ENCODE results near the gene NOD1.

The NOD1 gene

DNA sequence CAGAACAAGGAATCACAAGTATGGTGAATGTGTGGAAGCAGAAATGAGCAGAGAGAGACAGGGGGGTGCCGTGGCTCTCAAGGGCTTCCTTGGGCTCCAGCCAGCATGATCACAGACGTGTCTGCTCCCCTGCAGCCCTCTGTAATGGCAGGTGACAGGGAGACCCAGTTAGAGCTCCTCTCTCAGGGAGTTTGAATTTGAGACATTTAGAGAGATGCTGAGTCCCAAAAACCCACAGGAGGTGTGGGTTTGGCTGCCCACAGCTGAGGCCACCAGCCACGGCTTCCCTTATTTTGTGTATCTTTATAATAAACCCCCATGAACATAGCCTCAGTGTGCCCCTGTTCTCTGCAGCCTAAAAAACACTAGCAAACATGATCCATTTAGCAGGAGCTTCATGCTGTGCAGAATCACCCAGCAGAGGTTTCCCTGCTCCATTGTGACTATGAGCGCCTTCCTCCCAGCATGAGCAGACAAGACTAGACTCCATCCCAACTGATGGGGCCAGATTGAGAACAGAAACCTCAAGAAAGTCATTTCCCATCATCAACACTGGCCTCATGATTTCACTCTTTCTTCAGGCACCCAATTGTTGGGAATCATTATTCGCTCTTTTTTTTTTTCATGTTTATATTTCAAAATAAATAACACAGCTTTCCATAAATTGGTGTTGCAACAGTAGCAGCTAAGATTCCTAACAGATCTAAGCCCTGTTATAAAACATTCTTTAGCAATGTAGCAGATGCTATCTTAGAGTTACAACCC, 13.4 kb downstream of the NOD1 start:
- Histone ChIP-seq H3K4me3 (ENCODE audit: low read length) (no peak overlapping the region), H3K4me2 (ENCODE audit: low read length) (peak overlapping the region; percentile 62), H3K27ac (ENCODE audit: low read length) (no peak overlapping the region), H3K4me1 (ENCODE audit: low read length) (peaks cover 49% of the 10 kb centered on the region), H4K20me1 (ENCODE audit: insufficient read depth, low read length) (no peaks in the 10 kb centered on the region), H3K9me3 (ENCODE audit: insufficient read depth, low read length) (no peaks in the 10 kb centered on the region), H3K36me3 (replicated peaks; ENCODE audit: low read depth, low read length) (no peaks in the 10 kb centered on the region), H3K9ac (ENCODE audit: low read length) (no peak overlapping the region), H3K27me3 (ENCODE audit: low read depth, low read length) (no peaks in the 10 kb centered on the region), H3K79me2 (ENCODE audit: low read length) (no peaks in the 10 kb centered on the region), H2AFZ (ENCODE audit: low read depth, low read length) (no peak overlapping the region)
- TF ChIP-seq CTCF (IDR thresholded peaks at IDR 0.05; ENCODE audit: low read depth, low read length) (no peak), EZH2phosphoT487 (IDR thresholded peaks at IDR 0.05; ENCODE audit: low read depth) (no peak)

DNA sequence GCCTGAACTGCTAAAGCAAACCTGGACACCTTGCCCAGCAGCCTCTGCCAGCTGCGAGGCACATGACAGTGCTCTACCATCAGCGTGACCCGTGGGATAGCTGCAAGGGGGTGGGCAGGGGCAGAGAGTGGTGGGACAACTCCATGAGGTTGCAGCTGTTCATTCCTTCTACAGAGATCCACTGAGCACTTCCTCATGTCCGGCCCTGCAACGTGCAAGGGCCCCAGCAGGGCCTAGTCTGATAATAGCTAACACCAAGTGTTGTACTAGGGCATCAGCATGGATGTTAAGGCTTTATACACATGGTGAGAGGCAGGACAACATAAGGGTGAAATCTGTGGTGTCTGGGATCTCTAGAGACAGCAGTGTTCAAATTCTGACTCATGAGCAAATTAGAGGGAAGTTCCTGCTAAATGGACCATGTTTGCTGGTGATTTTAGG, 14.3 kb downstream of the NOD1 start:
- peak overlapping the region; percentile 16; the same call in 1 of the 2 replicates for H3K9ac ChIP-seq (ENCODE audit: low read length)
- no peaks in the 10 kb centered on the region for H3K9me3 ChIP-seq (ENCODE audit: insufficient read depth, low read length)
- H3K4me1 ChIP-seq (ENCODE audit: low read length), result peaks cover 49% of the 10 kb centered on the region
- no peak overlapping the region for H3K27ac ChIP-seq (ENCODE audit: low read length)
- H3K4me3 ChIP-seq (ENCODE audit: low read length), result peak overlapping the region; percentile 38; the same call in 1 of the 2 replicates
- no peaks in the 10 kb centered on the region for H3K36me3 ChIP-seq (replicated peaks; ENCODE audit: low read depth, low read length)
- H3K4me2 ChIP-seq (ENCODE audit: low read length), result peak overlapping the region; percentile 62
- TF ChIP-seq EZH2phosphoT487 (IDR thresholded peaks at IDR 0.05; ENCODE audit: low read depth) (no peak), CTCF (IDR thresholded peaks at IDR 0.05; ENCODE audit: low read depth, low read length) (no peak)
- no peak overlapping the region for H2AFZ ChIP-seq (ENCODE audit: low read depth, low read length)
- H4K20me1 ChIP-seq (ENCODE audit: insufficient read depth, low read length), result no peaks in the 10 kb centered on the region
- H3K79me2 ChIP-seq (ENCODE audit: low read length), result no peaks in the 10 kb centered on the region
- no peaks in the 10 kb centered on the region for H3K27me3 ChIP-seq (ENCODE audit: low read depth, low read length)

- Histone ChIP-seq H3K4me1 (ENCODE audit: low read length) (peaks cover 49% of the 10 kb centered on the region), H3K27me3 (ENCODE audit: low read depth, low read length) (no peaks in the 10 kb centered on the region), H2AFZ (ENCODE audit: low read depth, low read length) (no peak overlapping the region), H4K20me1 (ENCODE audit: insufficient read depth, low read length) (no peaks in the 10 kb centered on the region), H3K9me3 (ENCODE audit: insufficient read depth, low read length) (no peaks in the 10 kb centered on the region), H3K4me2 (ENCODE audit: low read length) (peak overlapping the region; percentile 62), H3K27ac (ENCODE audit: low read length) (no peak overlapping the region), H3K9ac (ENCODE audit: low read length) (no peak overlapping the region), H3K79me2 (ENCODE audit: low read length) (no peaks in the 10 kb centered on the region), H3K4me3 (ENCODE audit: low read length) (peak overlapping the region; percentile 38; the same call in 1 of the 2 replicates), H3K36me3 (replicated peaks; ENCODE audit: low read depth, low read length) (no peaks in the 10 kb centered on the region)
- no peak for TF ChIP-seq CTCF (IDR thresholded peaks at IDR 0.05; ENCODE audit: low read depth, low read length)
- no peak for TF ChIP-seq EZH2phosphoT487 (IDR thresholded peaks at IDR 0.05; ENCODE audit: low read depth)
These were observed 15.0 kb downstream of the NOD1 start for GRCh38 chr7:30463405-30464145.

DNA sequence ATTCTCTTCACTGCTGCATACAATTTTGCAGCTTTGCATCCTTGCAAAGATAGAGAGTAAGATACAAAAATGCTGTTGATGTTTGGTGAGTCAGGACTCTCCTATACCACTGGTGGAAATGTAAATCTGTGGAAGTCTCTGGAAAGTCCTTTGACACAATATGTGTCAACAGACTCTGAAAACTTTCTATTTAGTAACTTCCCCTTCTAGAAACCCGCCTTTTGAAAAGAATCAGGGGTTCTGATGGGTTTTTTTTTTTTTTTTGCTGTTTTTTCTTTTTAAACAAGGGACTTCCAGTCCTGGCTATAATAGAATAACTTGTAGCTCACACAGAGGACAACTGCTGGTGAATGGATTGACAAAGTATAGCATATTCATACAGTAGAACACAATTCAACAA, 16.4 kb downstream of the NOD1 start:
- no peak overlapping the region for H2AFZ ChIP-seq (ENCODE audit: low read depth, low read length)
- no peak overlapping the region for H3K27ac ChIP-seq (ENCODE audit: low read length)
- TF ChIP-seq CTCF (IDR thresholded peaks at IDR 0.05; ENCODE audit: low read depth, low read length) (no peak), EZH2phosphoT487 (IDR thresholded peaks at IDR 0.05; ENCODE audit: low read depth) (no peak)
- no peak overlapping the region for H3K9ac ChIP-seq (ENCODE audit: low read length)
- H3K27me3 ChIP-seq (ENCODE audit: low read depth, low read length), result no peaks in the 10 kb centered on the region
- peak overlapping the region; percentile 29 for H3K4me2 ChIP-seq (ENCODE audit: low read length)
- H3K4me1 ChIP-seq (ENCODE audit: low read length), result peaks cover 41% of the 10 kb centered on the region
- H3K36me3 ChIP-seq (replicated peaks; ENCODE audit: low read depth, low read length), result no peaks in the 10 kb centered on the region
- H3K9me3 ChIP-seq (ENCODE audit: insufficient read depth, low read length), result no peaks in the 10 kb centered on the region
- no peak overlapping the region for H3K4me3 ChIP-seq (ENCODE audit: low read length)
- H4K20me1 ChIP-seq (ENCODE audit: insufficient read depth, low read length), result no peaks in the 10 kb centered on the region
- no peaks in the 10 kb centered on the region for H3K79me2 ChIP-seq (ENCODE audit: low read length)
